WTC11 (cell line): ENCODE data around the gene CARD19. TPM values are rescaled to one million over a fixed set of nuclear protein-coding genes. Genes with fewer than 3 reads are reported as not detected.

Experiments used
- ATAC-seq: fragments of 200-7000 bp; cut with Tn5 transposase; 2 replicates; pipeline ENCODE4 v1.10.0; 2021; ENCODE audit warnings: mild to moderate bottlenecking, moderate library complexity
- CTCF ChIA-PET: fragments of 300-600 bp; sonication (Branson Sonifier 250); formaldehyde crosslinking; loops from one replicate; lab custom pipeline; 2021; ENCODE audit warnings: antibody characterized with exemption; lab: Charles Lee
- POLR2A ChIA-PET: fragments of 350-600 bp; sonication (Branson Sonifier 250); formaldehyde crosslinking; loops from one replicate; lab custom pipeline; 2021; ENCODE audit warnings: antibody characterized with exemption; lab: Charles Lee
- DNase-seq: peaks from one replicate; pipeline ENCODE4 v3.0.0; 2021; ENCODE audit warnings: low spot score
- H3K27ac Mint-ChIP-seq: 2 replicates; pipeline ENCODE4 v1.8.0; 2021; ENCODE audit warnings: mixed read lengths
- H3K27me3 Mint-ChIP-seq: 2 replicates; pipeline ENCODE4 v1.8.0; 2021; ENCODE audit warnings: low read depth, mild to moderate bottlenecking, moderate library complexity, mixed read lengths
- H3K36me3 Mint-ChIP-seq: 2 replicates; pipeline ENCODE4 v1.8.0; 2021; ENCODE audit warnings: mixed read lengths
- H3K4me1 Mint-ChIP-seq: 2 replicates; pipeline ENCODE4 v1.8.0; 2022; ENCODE audit warnings: mixed read lengths
- H3K4me3 Mint-ChIP-seq: 2 replicates; pipeline ENCODE4 v1.8.0; 2021; ENCODE audit warnings: mild to moderate bottlenecking, moderate library complexity, mixed read lengths
- H3K9me3 Mint-ChIP-seq: 2 replicates; pipeline ENCODE4 v1.8.0; 2021; ENCODE audit warnings: mixed read lengths
- ATF1 ChIP-seq: sonication (generic); formaldehyde crosslinking; IDR thresholded peaks from 2 replicates; pipeline ENCODE4 v1.8.1; 2023; ENCODE audit warnings: mild to moderate bottlenecking, moderate library complexity, missing genetic modification reagents
- IRF2 ChIP-seq: sonication (generic); formaldehyde crosslinking; IDR thresholded peaks from 2 replicates; pipeline ENCODE4 v1.8.0; 2022; ENCODE audit warnings: low read depth, missing genetic modification reagents, borderline replicate concordance
- JUN ChIP-seq: sonication (generic); formaldehyde crosslinking; IDR thresholded peaks from 2 replicates; pipeline ENCODE4 v1.8.0; 2023; ENCODE audit warnings: mild to moderate bottlenecking, missing genetic modification reagents
- TCF7 ChIP-seq: sonication (generic); formaldehyde crosslinking; IDR thresholded peaks from 2 replicates; pipeline ENCODE4 v1.8.0; 2022; ENCODE audit warnings: mild to moderate bottlenecking, low read depth, missing genetic modification reagents, moderate library complexity
- TEAD1 ChIP-seq: sonication (generic); formaldehyde crosslinking; IDR thresholded peaks from 2 replicates; pipeline ENCODE4 v1.8.0; 2022; ENCODE audit warnings: mild to moderate bottlenecking, missing genetic modification reagents
- ZNF121 ChIP-seq: sonication (generic); formaldehyde crosslinking; IDR thresholded peaks from 2 replicates; pipeline ENCODE4 v1.8.0; 2023; ENCODE audit warnings: missing genetic modification reagents
- ZNF219 ChIP-seq: sonication (generic); formaldehyde crosslinking; IDR thresholded peaks from 2 replicates; pipeline ENCODE4 v1.8.0; 2023; ENCODE audit warnings: missing genetic modification reagents, mild to moderate bottlenecking, borderline replicate concordance
- ZNF263 ChIP-seq: sonication (generic); formaldehyde crosslinking; IDR thresholded peaks from 2 replicates; pipeline ENCODE4 v1.8.1; 2022; ENCODE audit warnings: low read depth, mild to moderate bottlenecking, moderate library complexity, missing genetic modification reagents
- ZNF317 ChIP-seq: sonication (generic); formaldehyde crosslinking; IDR thresholded peaks from 2 replicates; pipeline ENCODE4 v1.8.1; 2023; ENCODE audit warnings: low read depth, mild to moderate bottlenecking, moderate library complexity, missing genetic modification reagents, borderline replicate concordance
- ZNF671 ChIP-seq: fragments of 250-450 bp; sonication (Bioruptor Pico); IDR thresholded peaks from 2 replicates; pipeline ENCODE4 v1.8.0; 2021; ENCODE audit warnings: mild to moderate bottlenecking
- total RNA-seq: library from RNA; stranded (reverse); gene quantifications from 3 replicates; pipeline ENCODE4 v1.2.3, GENCODE V29; 2021
- TF ChIP-seq, protein P1 (sequence below): sonication (generic); formaldehyde crosslinking; IDR thresholded peaks from 2 replicates; pipeline ENCODE4 v1.8.1; 2023; ENCODE audit warnings: mild to moderate bottlenecking, missing genetic modification reagents, moderate library complexity
- TF ChIP-seq, protein P2 (sequence below): fragments of 250-450 bp; sonication (Bioruptor Pico); conservative IDR thresholded peaks from 2 replicates; pipeline ENCODE4 v1.9.0; 2021; ENCODE audit warnings: mild to moderate bottlenecking
- TF ChIP-seq, protein P3 (sequence below): sonication (generic); formaldehyde crosslinking; IDR thresholded peaks from 2 replicates; pipeline ENCODE4 v1.8.1; 2022; ENCODE audit warnings: mild to moderate bottlenecking, moderate library complexity, missing genetic modification reagents
- TF ChIP-seq, protein P4 (sequence below): fragments of 250-450 bp; sonication (Bioruptor Pico); IDR thresholded peaks from 2 replicates; pipeline ENCODE4 v1.9.0; 2021; ENCODE audit warnings: moderate library complexity, mild to moderate bottlenecking, inconsistent platforms, borderline replicate concordance
- TF ChIP-seq, protein P5 (sequence below): fragments of 250-450 bp; sonication (Bioruptor Pico); IDR thresholded peaks from 2 replicates; pipeline ENCODE4 v1.9.0; 2021; ENCODE audit warnings: mild to moderate bottlenecking
- TF ChIP-seq, protein P6 (sequence below): fragments of 200-600 bp; IDR thresholded peaks from 2 replicates; pipeline ENCODE4 v1.8.0; 2022; ENCODE audit warnings: antibody characterized with exemption
- TF ChIP-seq, protein P7 (sequence below): sonication (generic); formaldehyde crosslinking; IDR thresholded peaks from 2 replicates; pipeline ENCODE4 v1.8.0; 2022; ENCODE audit warnings: mild to moderate bottlenecking, missing genetic modification reagents
- TF ChIP-seq, protein P8 (sequence below): fragments of 250-450 bp; sonication (Bioruptor Pico); IDR thresholded peaks from 2 replicates; pipeline ENCODE4 v1.9.0; 2021; ENCODE audit warnings: mild to moderate bottlenecking, borderline replicate concordance

Gene CARD19
- total RNA-seq, 1 experiment from 2014 or later: 34.5 TPM

DNA sequence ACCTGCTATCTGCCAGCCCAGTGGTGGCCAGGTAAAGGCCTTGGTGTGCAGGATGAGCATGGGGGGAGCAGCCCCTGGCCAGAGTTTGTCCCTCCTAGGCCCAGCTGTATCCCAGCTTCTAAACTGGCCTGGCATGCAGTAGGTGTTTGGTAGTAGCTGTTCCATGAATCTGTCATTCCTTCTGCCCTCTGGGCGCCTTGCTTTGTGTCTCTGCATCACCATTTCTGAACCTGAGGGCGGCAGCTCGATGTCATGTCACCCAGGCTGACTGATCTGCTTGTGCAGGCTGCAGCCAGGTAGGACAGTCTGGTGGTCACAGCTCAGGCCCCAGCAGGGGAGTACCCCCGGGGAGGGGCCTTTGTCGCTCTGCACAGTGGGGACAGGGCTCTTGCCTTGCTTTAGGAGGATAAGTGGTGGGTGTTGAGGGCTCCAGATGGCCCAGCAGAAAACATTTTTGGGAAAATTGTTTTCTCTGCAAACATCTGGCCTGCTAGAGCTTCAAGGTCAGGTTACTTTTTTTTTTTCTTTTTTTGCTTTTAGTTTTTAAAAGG is 42.2 kb upstream of the CARD19 start:
- Mint-ChIP-seq H3K9me3 (no peaks in the 10 kb centered on the region), H3K4me3 (no peak overlapping the region), H3K4me1 (peaks cover 28% of the 10 kb centered on the region), H3K36me3 (no peaks in the 10 kb centered on the region)
- CTCF ChIA-PET: interaction anchor here (1.0 to 2.4 kb wide), 5 partner anchors 13 to 100 kb away, joined by 3 to 7 read pairs (median 6); no protein-coding TSS in a partner anchor
- ATAC-seq: no peak
- no peak for DNase-seq
- TF ChIP-seq TEAD1 (CRISPR knock-in tag) (no peak), ZNF671 (CRISPR knock-in tag) (no peak), ZNF219 (CRISPR knock-in tag) (no peak), ZNF121 (no peak), JUN (no peak), ZNF263 (CRISPR knock-in tag) (no peak), IRF2 (CRISPR knock-in tag) (no peak), ZNF317 (no peak), TCF7 (CRISPR knock-in tag) (no peak), ATF1 (CRISPR knock-in tag) (no peak)
- TF ChIP-seq, protein P1, sequence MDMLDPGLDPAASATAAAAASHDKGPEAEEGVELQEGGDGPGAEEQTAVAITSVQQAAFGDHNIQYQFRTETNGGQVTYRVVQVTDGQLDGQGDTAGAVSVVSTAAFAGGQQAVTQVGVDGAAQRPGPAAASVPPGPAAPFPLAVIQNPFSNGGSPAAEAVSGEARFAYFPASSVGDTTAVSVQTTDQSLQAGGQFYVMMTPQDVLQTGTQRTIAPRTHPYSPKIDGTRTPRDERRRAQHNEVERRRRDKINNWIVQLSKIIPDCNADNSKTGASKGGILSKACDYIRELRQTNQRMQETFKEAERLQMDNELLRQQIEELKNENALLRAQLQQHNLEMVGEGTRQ (CRISPR knock-in tag): no peak
- TF ChIP-seq, protein P2, sequence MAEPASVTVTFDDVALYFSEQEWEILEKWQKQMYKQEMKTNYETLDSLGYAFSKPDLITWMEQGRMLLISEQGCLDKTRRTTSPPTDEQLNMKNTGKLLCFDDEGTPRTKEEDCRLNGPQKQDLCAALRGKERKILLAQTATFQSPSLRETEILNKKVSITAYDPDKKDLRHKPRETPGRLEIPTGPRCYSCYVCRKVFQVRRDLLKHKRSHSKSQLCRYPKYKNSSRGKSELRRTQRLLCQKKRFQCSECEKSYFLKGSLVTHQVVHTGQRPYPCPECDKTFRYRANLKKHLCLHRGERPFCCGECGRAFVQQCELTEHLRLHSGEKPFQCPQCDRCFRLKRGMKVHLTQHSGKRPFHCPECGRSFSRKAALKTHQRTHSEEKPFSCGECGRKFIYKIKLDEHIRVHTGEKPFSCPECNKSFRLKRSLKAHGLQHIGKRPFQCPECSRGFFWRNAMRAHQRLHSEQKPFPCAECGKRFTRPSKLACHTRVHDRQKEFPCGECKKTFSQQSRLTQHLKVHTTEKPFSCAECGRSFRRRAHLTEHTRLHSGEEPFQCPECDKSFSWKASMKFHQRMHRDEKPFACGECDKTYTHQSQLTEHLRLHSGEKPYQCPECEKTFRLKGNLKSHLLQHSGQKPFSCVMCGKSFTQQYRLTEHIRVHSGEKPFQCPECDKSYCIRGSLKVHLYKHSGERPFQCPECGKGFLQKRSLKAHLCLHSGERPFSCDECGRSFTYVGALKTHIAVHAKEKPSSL (CRISPR knock-in tag): no peak
- TF ChIP-seq, protein P3, sequence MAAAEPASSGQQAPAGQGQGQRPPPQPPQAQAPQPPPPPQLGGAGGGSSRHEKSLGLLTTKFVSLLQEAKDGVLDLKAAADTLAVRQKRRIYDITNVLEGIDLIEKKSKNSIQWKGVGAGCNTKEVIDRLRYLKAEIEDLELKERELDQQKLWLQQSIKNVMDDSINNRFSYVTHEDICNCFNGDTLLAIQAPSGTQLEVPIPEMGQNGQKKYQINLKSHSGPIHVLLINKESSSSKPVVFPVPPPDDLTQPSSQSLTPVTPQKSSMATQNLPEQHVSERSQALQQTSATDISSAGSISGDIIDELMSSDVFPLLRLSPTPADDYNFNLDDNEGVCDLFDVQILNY (CRISPR knock-in tag): no peak
- TF ChIP-seq, protein P4, sequence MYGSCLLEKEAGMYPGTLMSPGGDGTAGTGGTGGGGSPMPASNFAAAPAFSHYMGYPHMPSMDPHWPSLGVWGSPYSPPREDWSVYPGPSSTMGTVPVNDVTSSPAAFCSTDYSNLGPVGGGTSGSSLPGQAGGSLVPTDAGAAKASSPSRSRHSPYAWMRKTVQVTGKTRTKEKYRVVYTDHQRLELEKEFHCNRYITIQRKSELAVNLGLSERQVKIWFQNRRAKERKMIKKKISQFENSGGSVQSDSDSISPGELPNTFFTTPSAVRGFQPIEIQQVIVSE (CRISPR knock-in tag): no peak
- TF ChIP-seq, protein P5, sequence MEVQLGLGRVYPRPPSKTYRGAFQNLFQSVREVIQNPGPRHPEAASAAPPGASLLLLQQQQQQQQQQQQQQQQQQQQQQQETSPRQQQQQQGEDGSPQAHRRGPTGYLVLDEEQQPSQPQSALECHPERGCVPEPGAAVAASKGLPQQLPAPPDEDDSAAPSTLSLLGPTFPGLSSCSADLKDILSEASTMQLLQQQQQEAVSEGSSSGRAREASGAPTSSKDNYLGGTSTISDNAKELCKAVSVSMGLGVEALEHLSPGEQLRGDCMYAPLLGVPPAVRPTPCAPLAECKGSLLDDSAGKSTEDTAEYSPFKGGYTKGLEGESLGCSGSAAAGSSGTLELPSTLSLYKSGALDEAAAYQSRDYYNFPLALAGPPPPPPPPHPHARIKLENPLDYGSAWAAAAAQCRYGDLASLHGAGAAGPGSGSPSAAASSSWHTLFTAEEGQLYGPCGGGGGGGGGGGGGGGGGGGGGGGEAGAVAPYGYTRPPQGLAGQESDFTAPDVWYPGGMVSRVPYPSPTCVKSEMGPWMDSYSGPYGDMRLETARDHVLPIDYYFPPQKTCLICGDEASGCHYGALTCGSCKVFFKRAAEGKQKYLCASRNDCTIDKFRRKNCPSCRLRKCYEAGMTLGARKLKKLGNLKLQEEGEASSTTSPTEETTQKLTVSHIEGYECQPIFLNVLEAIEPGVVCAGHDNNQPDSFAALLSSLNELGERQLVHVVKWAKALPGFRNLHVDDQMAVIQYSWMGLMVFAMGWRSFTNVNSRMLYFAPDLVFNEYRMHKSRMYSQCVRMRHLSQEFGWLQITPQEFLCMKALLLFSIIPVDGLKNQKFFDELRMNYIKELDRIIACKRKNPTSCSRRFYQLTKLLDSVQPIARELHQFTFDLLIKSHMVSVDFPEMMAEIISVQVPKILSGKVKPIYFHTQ (CRISPR knock-in tag): no peak
- TF ChIP-seq, protein P6, sequence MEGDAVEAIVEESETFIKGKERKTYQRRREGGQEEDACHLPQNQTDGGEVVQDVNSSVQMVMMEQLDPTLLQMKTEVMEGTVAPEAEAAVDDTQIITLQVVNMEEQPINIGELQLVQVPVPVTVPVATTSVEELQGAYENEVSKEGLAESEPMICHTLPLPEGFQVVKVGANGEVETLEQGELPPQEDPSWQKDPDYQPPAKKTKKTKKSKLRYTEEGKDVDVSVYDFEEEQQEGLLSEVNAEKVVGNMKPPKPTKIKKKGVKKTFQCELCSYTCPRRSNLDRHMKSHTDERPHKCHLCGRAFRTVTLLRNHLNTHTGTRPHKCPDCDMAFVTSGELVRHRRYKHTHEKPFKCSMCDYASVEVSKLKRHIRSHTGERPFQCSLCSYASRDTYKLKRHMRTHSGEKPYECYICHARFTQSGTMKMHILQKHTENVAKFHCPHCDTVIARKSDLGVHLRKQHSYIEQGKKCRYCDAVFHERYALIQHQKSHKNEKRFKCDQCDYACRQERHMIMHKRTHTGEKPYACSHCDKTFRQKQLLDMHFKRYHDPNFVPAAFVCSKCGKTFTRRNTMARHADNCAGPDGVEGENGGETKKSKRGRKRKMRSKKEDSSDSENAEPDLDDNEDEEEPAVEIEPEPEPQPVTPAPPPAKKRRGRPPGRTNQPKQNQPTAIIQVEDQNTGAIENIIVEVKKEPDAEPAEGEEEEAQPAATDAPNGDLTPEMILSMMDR: no peak
- TF ChIP-seq, protein P7, sequence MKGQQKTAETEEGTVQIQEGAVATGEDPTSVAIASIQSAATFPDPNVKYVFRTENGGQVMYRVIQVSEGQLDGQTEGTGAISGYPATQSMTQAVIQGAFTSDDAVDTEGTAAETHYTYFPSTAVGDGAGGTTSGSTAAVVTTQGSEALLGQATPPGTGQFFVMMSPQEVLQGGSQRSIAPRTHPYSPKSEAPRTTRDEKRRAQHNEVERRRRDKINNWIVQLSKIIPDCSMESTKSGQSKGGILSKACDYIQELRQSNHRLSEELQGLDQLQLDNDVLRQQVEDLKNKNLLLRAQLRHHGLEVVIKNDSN (CRISPR knock-in tag): no peak
- TF ChIP-seq, protein P8, sequence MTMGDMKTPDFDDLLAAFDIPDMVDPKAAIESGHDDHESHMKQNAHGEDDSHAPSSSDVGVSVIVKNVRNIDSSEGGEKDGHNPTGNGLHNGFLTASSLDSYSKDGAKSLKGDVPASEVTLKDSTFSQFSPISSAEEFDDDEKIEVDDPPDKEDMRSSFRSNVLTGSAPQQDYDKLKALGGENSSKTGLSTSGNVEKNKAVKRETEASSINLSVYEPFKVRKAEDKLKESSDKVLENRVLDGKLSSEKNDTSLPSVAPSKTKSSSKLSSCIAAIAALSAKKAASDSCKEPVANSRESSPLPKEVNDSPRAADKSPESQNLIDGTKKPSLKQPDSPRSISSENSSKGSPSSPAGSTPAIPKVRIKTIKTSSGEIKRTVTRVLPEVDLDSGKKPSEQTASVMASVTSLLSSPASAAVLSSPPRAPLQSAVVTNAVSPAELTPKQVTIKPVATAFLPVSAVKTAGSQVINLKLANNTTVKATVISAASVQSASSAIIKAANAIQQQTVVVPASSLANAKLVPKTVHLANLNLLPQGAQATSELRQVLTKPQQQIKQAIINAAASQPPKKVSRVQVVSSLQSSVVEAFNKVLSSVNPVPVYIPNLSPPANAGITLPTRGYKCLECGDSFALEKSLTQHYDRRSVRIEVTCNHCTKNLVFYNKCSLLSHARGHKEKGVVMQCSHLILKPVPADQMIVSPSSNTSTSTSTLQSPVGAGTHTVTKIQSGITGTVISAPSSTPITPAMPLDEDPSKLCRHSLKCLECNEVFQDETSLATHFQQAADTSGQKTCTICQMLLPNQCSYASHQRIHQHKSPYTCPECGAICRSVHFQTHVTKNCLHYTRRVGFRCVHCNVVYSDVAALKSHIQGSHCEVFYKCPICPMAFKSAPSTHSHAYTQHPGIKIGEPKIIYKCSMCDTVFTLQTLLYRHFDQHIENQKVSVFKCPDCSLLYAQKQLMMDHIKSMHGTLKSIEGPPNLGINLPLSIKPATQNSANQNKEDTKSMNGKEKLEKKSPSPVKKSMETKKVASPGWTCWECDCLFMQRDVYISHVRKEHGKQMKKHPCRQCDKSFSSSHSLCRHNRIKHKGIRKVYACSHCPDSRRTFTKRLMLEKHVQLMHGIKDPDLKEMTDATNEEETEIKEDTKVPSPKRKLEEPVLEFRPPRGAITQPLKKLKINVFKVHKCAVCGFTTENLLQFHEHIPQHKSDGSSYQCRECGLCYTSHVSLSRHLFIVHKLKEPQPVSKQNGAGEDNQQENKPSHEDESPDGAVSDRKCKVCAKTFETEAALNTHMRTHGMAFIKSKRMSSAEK (CRISPR knock-in tag): no peak
- TF ChIP-seq, all 79 proteins: peak for 0
- POLR2A ChIA-PET: interaction anchor here (0.6 to 0.7 kb wide), 2 partner anchors 39 to 223 kb away, joined by 3 to 5 read pairs; no protein-coding TSS in a partner anchor
- peaks cover 14% of the 10 kb centered on the region for H3K27me3 Mint-ChIP-seq
- no peak overlapping the region for H3K27ac Mint-ChIP-seq
